ENCODE results near the gene RELN.
A peak's percentile ranks its signal among the peaks of the same experiment; 100 is the strongest.

The RELN gene

GRCh38 chr7:103889451-103889850 lies 100.0 kb downstream of the RELN start:
- no peak for DNase-seq

- DNase-seq: peak in 1 of 14 donors; percentile 47
These were observed 100.8 kb downstream of the RELN start for GRCh38 chr7:103888603-103889153.

- DNase-seq: no peak
These were observed 101.4 kb downstream of the RELN start for GRCh38 chr7:103887853-103888602.

- no peak for DNase-seq
These were observed 102.4 kb downstream of the RELN start for GRCh38 chr7:103887050-103887449.

- DNase-seq: peak in 1 of 14 donors; percentile 72
These were observed 109.4 kb downstream of the RELN start for GRCh38 chr7:103879928-103880600.

- peak in 1 of 14 donors; percentile 97 for DNase-seq
These were observed 110.0 kb downstream of the RELN start for GRCh38 chr7:103879411-103879810.

GRCh38 chr7:103877565-103877964 lies 111.9 kb downstream of the RELN start:
- no peak for DNase-seq

GRCh38 chr7:103875718-103876117 lies 113.7 kb downstream of the RELN start:
- DNase-seq: no peak

- no peak for DNase-seq
These were observed 118.0 kb downstream of the RELN start for GRCh38 chr7:103871473-103871872.

- DNase-seq: peak in 1 of 14 donors; percentile 36
These were observed 118.8 kb downstream of the RELN start for GRCh38 chr7:103870664-103871063.

GRCh38 chr7:103867874-103868273 lies 121.6 kb downstream of the RELN start:
- peak in 1 of 14 donors; percentile 74 for DNase-seq

- no peak for DNase-seq
These were observed 122.5 kb downstream of the RELN start for GRCh38 chr7:103866919-103867318.

GRCh38 chr7:103865442-103865841 lies 124.0 kb downstream of the RELN start:
- DNase-seq: no peak

- peak in 1 of 14 donors; percentile 65 for DNase-seq
These were observed 127.0 kb downstream of the RELN start for GRCh38 chr7:103862302-103863035.

- no peak for DNase-seq
These were observed 129.7 kb downstream of the RELN start for GRCh38 chr7:103859709-103860108.

GRCh38 chr7:103857435-103857834 lies 132.0 kb downstream of the RELN start:
- DNase-seq: peak in 1 of 14 donors; percentile 37

- DNase-seq: no peak
These were observed 132.5 kb downstream of the RELN start for GRCh38 chr7:103856929-103857328.

GRCh38 chr7:103855671-103856070 lies 133.8 kb downstream of the RELN start:
- no peak for DNase-seq

- DNase-seq: no peak
These were observed 134.8 kb downstream of the RELN start for GRCh38 chr7:103854611-103855010.

- no peak for DNase-seq
These were observed 138.1 kb downstream of the RELN start for GRCh38 chr7:103851357-103851756.

- no peak for DNase-seq
These were observed 145.6 kb downstream of the RELN start for GRCh38 chr7:103843689-103844480.

GRCh38 chr7:103833401-103833800 lies 156.1 kb downstream of the RELN start:
- DNase-seq: no peak
